ENCODE data around the gene BICD1. TPM values are rescaled to one million over a fixed set of nuclear protein-coding genes. Genes with fewer than 3 reads are reported as not detected.

The BICD1 gene
- total RNA-seq, 3 donors from 2014 or later: 4.1 to 13.7 (median 5.3) TPM

GRCh38 chr12:32249777-32250176, 143.1 kb downstream of the BICD1 start:
- H3K4me1 ChIP-seq (ENCODE audit: low read depth): no peaks in the 10 kb centered on the region
- intact Hi-C loops (cut with DNase I, micrococcal nuclease): no loop called here
- no peak for DNase-seq
- H3K9me3 ChIP-seq: no peaks in the 10 kb centered on the region
- no peak for ATAC-seq
- H3K4me3 ChIP-seq: no peak overlapping the region
- no peak for TF ChIP-seq CTCF (IDR thresholded peaks at IDR 0.05)
- H3K36me3 ChIP-seq (ENCODE audit: low read depth): no peaks in the 10 kb centered on the region

GRCh38 chr12:32252199-32253073, 145.8 kb downstream of the BICD1 start:
- Histone ChIP-seq H3K4me1 (ENCODE audit: low read depth) (no peaks in the 10 kb centered on the region), H3K4me3 (no peak overlapping the region), H3K36me3 (ENCODE audit: low read depth) (no peaks in the 10 kb centered on the region), H3K9me3 (no peaks in the 10 kb centered on the region)
- ATAC-seq: peak; percentile 47
- intact Hi-C loops (cut with DNase I, micrococcal nuclease): no loop called here
- no peak for DNase-seq
- no peak for TF ChIP-seq CTCF (IDR thresholded peaks at IDR 0.05)

DNA sequence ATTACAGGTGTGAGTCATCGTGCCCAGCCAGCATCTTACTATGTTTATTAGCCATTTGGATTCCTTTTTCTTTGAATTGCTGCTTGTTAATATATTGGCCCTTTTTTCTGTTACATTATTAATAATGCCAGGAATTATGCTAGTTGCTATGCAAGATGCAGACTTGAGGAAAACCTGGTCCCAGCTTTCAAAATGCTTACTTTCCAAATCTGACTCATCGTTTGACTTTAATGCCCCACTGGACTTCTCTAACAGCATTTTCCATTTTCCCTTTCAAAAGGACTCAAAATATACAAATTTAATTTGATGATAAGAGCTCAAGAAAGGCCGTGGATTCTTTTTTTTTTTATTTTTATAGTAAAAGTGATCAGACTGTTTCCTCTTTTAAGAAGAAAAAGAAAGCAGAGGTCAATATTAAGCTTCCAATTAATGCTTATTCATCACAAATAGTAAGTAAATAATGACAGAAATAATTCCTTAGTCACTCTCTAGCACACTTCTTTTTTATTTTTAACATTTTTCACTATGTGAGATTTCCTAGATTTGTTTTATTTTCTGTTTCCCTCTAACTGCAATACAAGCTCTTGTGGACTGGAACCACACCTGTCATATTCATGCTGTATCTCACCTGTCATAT, 146.6 kb downstream of the BICD1 start:
- no peaks in the 10 kb centered on the region for H3K36me3 ChIP-seq (ENCODE audit: low read depth)
- H3K4me1 ChIP-seq (ENCODE audit: low read depth): no peaks in the 10 kb centered on the region
- DNase-seq (no peak), ATAC-seq (no peak)
- H3K4me3 ChIP-seq: no peak overlapping the region
- H3K9me3 ChIP-seq: no peaks in the 10 kb centered on the region
- intact Hi-C loops (cut with DNase I, micrococcal nuclease): no loop called here
- TF ChIP-seq CTCF (IDR thresholded peaks at IDR 0.05): no peak

- H3K4me3 ChIP-seq: no peak overlapping the region
- TF ChIP-seq CTCF (IDR thresholded peaks at IDR 0.05): no peak
- intact Hi-C loops (cut with DNase I, micrococcal nuclease): no loop called here
- DNase-seq (no peak), ATAC-seq (no peak)
- no peaks in the 10 kb centered on the region for H3K36me3 ChIP-seq (ENCODE audit: low read depth)
- H3K9me3 ChIP-seq: no peaks in the 10 kb centered on the region
- no peaks in the 10 kb centered on the region for H3K4me1 ChIP-seq (ENCODE audit: low read depth)
Measured at GRCh38 chr12:32254260-32254956, 147.8 kb downstream of the BICD1 start.

- no peak for ATAC-seq
- intact Hi-C loops (cut with DNase I, micrococcal nuclease): no loop called here
- no peaks in the 10 kb centered on the region for H3K9me3 ChIP-seq
- no peak for DNase-seq
- H3K36me3 ChIP-seq (ENCODE audit: low read depth): no peaks in the 10 kb centered on the region
- H3K4me3 ChIP-seq: no peak overlapping the region
- H3K4me1 ChIP-seq (ENCODE audit: low read depth): no peaks in the 10 kb centered on the region
- TF ChIP-seq CTCF (IDR thresholded peaks at IDR 0.05): no peak
Measured at GRCh38 chr12:32255588-32255987, 148.9 kb downstream of the BICD1 start.

Measured in mucosa of descending colon (tissue), 3 donors.